ENCODE results near the gene KDM1A. TPM values are rescaled to one million over a fixed set of nuclear protein-coding genes. Genes with fewer than 3 reads are reported as not detected.

KDM1A gene
- total and polyA plus RNA-seq, 10 donors = 18.4 to 47.2 (median 37.9) TPM

GRCh38 chr1:23035823-23036452, 16.7 kb downstream of the KDM1A start:
- TF ChIP-seq CTCF (IDR thresholded peaks at IDR 0.05 in 8 of 11, conservative IDR thresholded peaks at IDR 0.05 in 3 of 11) (no peak), POLR2A (IDR thresholded peaks at IDR 0.05) (no peak), POLR2AphosphoS5 (IDR thresholded peaks at IDR 0.05) (no peak)
- Histone ChIP-seq H3K4me3 (no peak overlapping the region), H3K9me3 (no peaks in the 10 kb centered on the region), H3K4me1 (peaks cover 0 to 22% (median 2%) of the 10 kb centered on the region in 6 donors), H3K36me3 (peaks cover 0 to 12% (median 0%) of the 10 kb centered on the region in 6 donors), H3K27me3 (replicated peaks in 1 of 7) (no peaks in the 10 kb centered on the region), H3K27ac (no peak overlapping the region)
- no peak for DNase-seq
- WGBS, 5 donors = 92 to 98% (median 93%) methylated on average over 2 of the region's 2 CpGs
- intact Hi-C loops (cut with DNase I; ENCODE audit: low total_unique reads) = no loop called here

GRCh38 chr1:23037081-23037740, 17.9 kb downstream of the KDM1A start:
- H3K27me3 ChIP-seq (replicated peaks in 1 of 7) = no peaks in the 10 kb centered on the region
- DNase-seq = no peak
- 91 to 98% (median 95%) methylated on average over 4 of the region's 4 CpGs for WGBS, 5 donors
- H3K9me3 ChIP-seq = no peaks in the 10 kb centered on the region
- TF ChIP-seq POLR2A (IDR thresholded peaks at IDR 0.05) = no peak
- no peak for TF ChIP-seq CTCF (IDR thresholded peaks at IDR 0.05 in 8 of 11, conservative IDR thresholded peaks at IDR 0.05 in 3 of 11)
- TF ChIP-seq POLR2AphosphoS5 (IDR thresholded peaks at IDR 0.05) = no peak
- intact Hi-C loops (cut with DNase I; ENCODE audit: low total_unique reads) = no loop called here
- H3K4me3 ChIP-seq = no peak overlapping the region
- H3K36me3 ChIP-seq = peaks cover 0 to 12% (median 0%) of the 10 kb centered on the region in 6 donors
- H3K27ac ChIP-seq = no peak overlapping the region
- H3K4me1 ChIP-seq = peaks cover 0 to 11% (median 2%) of the 10 kb centered on the region in 6 donors

GRCh38 chr1:23039308-23039826, 20.1 kb downstream of the KDM1A start:
- Histone ChIP-seq H3K27me3 (replicated peaks in 1 of 7) (no peaks in the 10 kb centered on the region), H3K27ac (no peak overlapping the region), H3K36me3 (peaks cover 0 to 9% (median 0%) of the 10 kb centered on the region in 6 donors), H3K4me1 (peaks cover 0 to 4% (median 0%) of the 10 kb centered on the region in 6 donors), H3K4me3 (no peak overlapping the region), H3K9me3 (no peaks in the 10 kb centered on the region)
- no peak for DNase-seq
- WGBS, 5 donors = 87 to 94% (median 90%) methylated on average over 7 of the region's 7 CpGs
- TF ChIP-seq CTCF (IDR thresholded peaks at IDR 0.05 in 8 of 11, conservative IDR thresholded peaks at IDR 0.05 in 3 of 11) = no peak
- intact Hi-C loops (cut with DNase I; ENCODE audit: low total_unique reads) = no loop called here

- no peak for DNase-seq
- Histone ChIP-seq H3K9me3 (no peaks in the 10 kb centered on the region), H3K27ac (no peak overlapping the region), H3K4me1 (peaks cover 0 to 4% (median 0%) of the 10 kb centered on the region in 6 donors), H3K4me3 (no peak overlapping the region), H3K27me3 (replicated peaks in 1 of 7) (no peaks in the 10 kb centered on the region), H3K36me3 (peaks cover 0 to 12% (median 0%) of the 10 kb centered on the region in 6 donors)
- intact Hi-C loops (cut with DNase I; ENCODE audit: low total_unique reads) = no loop called here
- WGBS, 5 donors = 90 to 95% (median 92%) methylated on average over 5 of the region's 5 CpGs
- TF ChIP-seq POLR2AphosphoS5 (IDR thresholded peaks at IDR 0.05) (no peak), POLR2A (IDR thresholded peaks at IDR 0.05) (no peak), CTCF (IDR thresholded peaks at IDR 0.05 in 8 of 11, conservative IDR thresholded peaks at IDR 0.05 in 3 of 11) (no peak)
Observed at GRCh38 chr1:23040509-23040908, 21.2 kb downstream of the KDM1A start.
